GM10266 (cell line): Measurements from ENCODE around the gene MYL7.

Experiments used
- DNase-seq: peaks from one replicate; pipeline ENCODE4 v3.0.0; 2012; ENCODE audit errors: extremely low spot score
- TF ChIP-seq, protein P1 (sequence below): IDR thresholded peaks from 2 replicates; pipeline ENCODE4 v1.5.1; 2012; ENCODE audit warnings: mild to moderate bottlenecking, low read depth; ENCODE audit not compliant: control insufficient read depth, insufficient read depth; ENCODE audit errors: missing control alignments

MYL7 gene

GRCh38 chr7:44157116-44158080, 16.3 kb upstream of the MYL7 start:
- TF ChIP-seq, protein P1, sequence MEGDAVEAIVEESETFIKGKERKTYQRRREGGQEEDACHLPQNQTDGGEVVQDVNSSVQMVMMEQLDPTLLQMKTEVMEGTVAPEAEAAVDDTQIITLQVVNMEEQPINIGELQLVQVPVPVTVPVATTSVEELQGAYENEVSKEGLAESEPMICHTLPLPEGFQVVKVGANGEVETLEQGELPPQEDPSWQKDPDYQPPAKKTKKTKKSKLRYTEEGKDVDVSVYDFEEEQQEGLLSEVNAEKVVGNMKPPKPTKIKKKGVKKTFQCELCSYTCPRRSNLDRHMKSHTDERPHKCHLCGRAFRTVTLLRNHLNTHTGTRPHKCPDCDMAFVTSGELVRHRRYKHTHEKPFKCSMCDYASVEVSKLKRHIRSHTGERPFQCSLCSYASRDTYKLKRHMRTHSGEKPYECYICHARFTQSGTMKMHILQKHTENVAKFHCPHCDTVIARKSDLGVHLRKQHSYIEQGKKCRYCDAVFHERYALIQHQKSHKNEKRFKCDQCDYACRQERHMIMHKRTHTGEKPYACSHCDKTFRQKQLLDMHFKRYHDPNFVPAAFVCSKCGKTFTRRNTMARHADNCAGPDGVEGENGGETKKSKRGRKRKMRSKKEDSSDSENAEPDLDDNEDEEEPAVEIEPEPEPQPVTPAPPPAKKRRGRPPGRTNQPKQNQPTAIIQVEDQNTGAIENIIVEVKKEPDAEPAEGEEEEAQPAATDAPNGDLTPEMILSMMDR, result no peak

DNA sequence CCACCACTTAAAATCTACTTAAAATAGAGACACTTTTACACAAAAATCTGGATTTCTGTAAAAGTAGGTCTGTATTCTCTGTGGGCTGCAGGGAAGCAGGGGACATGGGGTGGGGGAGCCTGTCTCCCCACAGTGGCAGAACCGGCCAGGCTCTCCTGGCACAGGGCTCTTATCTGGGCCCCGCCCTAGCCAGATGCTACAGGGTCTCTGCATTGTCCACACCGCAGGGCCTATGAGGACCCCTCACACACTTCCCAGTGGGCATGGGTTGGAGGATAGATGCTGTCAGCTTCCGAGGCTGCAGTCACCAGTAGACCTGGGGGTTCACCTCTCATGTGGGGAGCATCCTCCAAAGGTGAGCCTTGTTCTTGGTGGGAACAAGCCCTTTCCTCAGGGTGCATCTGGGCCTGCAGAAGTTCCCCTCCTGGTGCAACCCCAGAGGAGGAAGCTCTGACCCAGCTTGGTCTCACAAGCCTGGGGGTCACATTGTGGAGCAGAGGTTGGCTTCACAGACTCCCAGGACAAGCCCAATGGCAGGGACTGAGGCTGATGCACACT, 15.4 kb upstream of the MYL7 start:
- TF ChIP-seq, protein P1, result no peak
- no peak for DNase-seq

More at GRCh38 chr7:44157116-44158080, 16.3 kb upstream of the MYL7 start:
- no peak for DNase-seq

- TF ChIP-seq, protein P1, result no peak
- no peak for DNase-seq
Measured at GRCh38 chr7:44155191-44156185, 14.4 kb upstream of the MYL7 start.

- DNase-seq, result no peak
- TF ChIP-seq, protein P1, result no peak
Measured at GRCh38 chr7:44154703-44155102, 13.6 kb upstream of the MYL7 start.

DNA sequence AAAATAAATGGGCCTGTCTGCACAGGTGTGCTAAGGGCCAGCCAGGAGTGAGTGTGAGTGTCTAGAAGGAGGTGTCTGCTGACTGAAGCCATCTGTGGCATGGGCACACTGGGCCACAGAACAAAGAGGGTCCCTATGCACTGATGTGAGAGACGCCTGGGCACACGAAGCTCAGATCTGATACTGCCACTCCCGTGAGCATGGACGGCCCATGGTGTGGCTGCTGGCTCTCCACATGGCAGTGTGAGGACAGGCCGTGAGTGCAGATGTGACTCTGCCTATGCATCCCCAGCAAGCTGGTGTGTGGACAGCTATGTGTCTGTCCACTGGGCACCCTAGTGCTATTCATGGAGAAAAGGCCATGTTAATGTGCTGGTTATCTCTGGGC, 12.8 kb upstream of the MYL7 start:
- no peak for DNase-seq
- TF ChIP-seq, protein P1, result no peak

GRCh38 chr7:44152971-44153947, 12.1 kb upstream of the MYL7 start:
- no peak for DNase-seq
- TF ChIP-seq, protein P1, result no peak
